8988T (cell line): ENCODE results near the gene SPDYE17.
"Not testable (repeated sequence)": the region's sequence is repeated elsewhere in the genome, so short reads cannot be mapped to it uniquely, and the experiment has no call there.

ENCODE experiments used
- DNase-seq: peaks from one replicate; pipeline ENCODE4 v3.0.0; 2011

The SPDYE17 gene

DNA sequence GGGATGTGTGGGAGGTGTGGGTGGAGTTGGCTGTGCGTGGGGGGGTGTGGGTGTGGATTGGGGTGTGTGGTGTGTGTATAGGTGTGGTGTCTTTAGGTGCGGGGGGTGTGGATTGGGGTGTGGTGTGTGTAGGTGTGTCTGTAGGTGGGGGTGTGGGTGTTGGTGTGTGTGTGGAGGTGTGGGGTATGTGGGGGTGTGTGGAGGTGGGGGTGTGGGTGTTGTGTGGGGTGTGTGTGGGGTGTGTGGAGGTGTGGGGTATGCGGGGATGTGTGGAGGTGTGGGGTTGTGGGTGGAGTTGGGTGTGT lies 33.9 kb downstream of the SPDYE17 start:
- no peak for DNase-seq

DNA sequence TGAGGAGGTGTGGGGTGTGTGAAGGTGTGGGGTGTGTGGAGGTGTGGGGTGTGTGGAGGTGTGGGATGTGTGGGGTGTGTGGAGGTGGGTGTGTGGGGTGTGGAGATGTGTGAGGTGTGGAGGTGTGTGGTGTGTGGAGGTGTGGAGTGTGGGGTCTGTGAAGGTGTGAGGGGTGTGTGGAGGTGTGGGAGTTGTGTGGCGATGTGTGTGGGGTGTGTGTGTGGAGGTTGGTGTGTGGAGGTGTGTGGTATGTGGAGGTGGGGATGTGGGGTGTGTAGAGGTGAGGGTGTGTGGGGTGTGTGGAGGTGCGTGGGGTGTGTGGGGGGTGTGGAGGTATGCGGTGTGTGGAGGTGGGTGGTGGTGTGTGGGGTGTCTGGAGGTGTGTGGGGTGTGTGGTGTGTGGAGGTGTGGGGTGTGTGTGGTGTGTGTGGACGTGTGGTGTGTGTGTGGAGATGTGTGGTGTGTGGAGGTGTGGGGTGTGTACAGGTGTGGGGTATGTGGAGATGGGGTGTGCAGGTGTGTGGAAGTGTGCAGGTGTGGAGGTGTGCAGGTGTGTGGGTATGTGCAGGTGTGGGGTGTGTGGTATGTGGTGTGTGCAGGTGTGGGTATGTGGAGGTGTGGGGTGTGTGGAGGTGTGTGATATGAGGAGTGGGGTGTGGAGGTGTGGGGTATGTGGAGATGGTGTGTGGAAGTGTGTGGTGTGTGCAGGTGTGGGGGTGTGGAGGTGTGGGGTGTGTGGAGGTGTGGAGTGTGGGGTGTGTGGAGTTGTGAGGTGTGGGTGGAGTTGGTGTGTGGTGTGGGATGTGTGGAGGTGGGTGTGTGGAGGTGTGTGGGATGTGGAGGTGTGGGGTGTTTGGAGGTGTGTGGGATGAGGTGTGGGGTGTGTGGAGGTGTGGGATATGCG lies 34.5 kb downstream of the SPDYE17 start:
- no peak for DNase-seq

DNA sequence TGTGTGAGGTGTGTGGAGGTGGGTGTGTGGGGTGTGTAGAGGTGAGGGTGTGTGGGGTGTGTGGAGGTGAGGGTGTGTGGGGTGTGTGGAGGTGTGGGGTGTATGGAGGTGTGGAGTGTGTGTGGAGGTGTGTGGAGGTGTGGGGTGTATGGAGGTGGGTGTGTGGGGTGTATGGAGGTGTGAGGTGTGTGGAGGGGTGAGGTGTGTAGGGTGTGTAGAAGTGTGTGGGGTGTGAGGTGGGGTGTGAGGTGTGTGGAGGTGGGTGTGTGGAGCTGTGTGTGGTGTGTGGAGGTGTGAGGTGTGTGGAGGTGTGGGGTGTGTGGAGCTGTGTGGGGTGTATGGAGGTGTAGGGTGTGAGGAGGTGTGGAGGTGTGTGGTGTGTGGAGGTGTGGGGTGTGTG lies 35.2 kb downstream of the SPDYE17 start:
- DNase-seq: not testable (repeated sequence)

DNA sequence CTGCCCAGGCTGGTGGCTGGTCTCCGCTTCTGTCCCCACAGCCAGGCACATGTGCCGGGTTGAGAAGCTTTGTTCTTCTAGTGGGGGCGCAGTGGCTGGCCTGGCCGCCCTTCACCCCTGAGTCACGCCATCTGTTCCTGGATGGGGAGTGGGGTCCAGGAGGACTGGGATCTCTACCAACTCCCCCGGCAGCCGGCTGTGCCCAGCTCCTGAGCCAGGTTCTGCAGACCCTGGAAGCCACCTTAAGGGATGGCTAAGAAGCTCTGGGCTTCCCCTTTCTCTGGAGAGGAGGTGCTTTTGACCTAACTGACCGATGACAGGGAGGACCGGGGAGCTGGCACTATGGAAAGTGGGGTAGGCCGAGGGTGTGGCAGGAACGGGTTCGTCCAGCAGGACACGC lies 37.9 kb downstream of the SPDYE17 start:
- not testable (repeated sequence) for DNase-seq

DNA sequence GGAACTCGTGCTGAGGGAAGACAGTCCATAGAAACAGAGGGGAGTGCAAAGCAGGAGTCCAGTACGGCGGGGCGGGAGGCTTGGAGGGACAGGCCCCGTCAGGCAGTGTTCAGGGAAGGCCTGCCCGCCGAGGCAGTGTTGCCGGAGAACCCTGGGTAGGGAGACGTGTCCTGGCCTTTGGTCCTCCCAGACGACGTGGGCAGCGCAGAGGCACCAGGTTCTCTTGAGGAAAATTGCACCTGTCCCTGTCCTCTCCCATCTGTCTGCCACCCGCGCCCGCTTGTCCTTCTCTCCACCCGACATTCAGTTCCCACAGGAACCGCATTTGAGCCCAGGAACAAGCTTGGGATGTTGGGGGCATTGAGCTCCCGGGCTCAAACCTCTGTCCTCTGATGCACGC lies 38.3 kb downstream of the SPDYE17 start:
- DNase-seq: not testable (repeated sequence)

DNA sequence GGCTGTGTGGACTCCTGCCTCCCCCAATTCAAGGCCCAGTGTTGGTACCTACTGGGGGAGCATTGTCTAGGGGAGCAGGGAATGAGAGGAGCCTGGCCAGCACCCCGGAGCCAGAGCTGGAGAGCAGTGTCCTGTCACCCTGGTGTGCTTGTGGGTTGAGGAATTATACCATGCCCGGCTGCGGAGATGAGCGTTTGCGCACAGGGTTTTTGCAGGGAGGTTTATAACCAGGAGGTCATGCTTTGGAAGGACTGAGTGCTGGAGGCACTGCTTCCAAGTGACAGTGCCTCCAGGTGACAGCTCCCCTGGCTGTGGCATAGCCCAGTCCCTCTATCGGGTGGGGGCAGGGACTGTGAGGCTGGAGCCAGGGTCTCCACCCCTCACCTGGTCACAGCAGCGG lies 39.3 kb downstream of the SPDYE17 start:
- not testable (repeated sequence) for DNase-seq

DNA sequence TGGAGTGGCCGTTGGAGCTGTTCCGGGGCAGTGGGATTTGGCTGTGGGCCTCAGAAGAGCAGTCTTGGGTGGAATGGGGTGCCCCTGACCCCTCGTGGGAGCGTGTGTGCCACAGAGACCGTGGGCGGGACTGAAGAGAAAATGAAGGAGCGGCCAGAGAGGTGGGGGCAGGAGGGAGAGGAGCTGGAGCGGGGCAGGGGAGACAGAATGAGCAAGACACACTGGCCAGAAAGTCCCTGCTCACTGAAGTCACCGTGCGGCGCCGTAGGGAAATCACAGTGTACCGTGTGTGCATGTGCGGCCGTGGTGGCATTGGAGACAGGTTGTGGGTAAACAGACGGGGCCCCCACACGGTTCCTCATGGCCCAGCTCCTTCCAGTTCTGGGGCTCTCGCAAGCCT lies 40.0 kb downstream of the SPDYE17 start:
- not testable (repeated sequence) for DNase-seq

DNA sequence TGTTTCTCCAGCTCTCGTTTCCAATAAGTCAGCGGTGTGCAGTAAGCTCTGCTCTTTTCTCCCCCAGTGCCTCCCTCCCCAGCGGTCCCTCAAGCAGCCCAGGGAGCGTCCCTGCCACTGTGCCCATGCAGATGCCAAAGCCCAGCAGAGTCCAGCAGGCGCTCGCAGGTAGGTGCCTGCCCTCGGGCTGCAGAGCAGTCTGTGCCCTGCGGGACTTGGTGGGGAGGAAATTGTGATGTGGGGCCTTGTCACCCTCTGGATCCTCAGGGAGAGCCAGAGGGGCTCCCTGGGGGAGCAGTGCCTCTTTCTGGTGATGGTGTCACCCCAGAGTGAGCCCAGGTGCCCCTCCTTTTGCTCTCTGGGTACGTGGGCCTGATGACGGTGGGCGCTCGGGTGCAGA lies 42.0 kb downstream of the SPDYE17 start:
- not testable (repeated sequence) for DNase-seq

DNA sequence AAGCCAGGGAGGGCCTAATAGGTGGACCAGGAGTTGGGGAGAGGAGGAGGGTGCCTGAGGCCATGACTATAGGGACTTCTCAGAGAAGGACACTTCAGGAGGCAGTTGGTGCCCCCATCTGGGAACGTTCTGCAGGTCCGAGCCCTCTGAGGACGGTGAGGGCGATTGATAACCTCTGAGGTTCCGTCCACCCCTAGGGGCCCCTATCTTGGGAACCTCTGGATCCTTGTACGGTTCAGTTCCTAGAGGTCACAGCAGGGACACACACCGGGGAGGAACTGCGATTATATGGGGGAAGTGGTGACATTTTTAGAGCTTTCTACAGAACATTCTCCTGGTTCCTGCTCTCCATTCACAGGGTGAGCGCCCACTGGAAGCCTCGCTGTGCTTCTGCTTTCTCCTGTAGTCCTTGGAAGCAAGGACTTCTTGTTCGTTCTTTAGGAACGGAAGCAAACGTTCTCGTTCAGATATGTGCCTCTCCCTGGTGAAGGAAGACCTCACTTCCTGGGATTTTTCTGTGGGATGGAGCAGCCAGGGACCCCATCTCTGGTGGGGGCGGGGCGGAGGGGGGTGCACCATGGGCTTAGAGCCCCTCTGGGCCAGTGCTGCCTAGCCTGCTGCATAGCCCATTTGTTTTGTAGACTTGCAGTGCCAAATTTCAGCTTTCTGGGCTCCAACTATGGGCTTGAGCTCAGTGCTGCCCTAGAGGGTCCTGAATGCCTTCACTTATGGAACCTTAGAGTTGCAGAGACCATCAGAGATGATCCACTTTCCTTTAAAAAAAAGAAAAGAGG lies 46.0 kb downstream of the SPDYE17 start:
- not testable (repeated sequence) for DNase-seq

DNA sequence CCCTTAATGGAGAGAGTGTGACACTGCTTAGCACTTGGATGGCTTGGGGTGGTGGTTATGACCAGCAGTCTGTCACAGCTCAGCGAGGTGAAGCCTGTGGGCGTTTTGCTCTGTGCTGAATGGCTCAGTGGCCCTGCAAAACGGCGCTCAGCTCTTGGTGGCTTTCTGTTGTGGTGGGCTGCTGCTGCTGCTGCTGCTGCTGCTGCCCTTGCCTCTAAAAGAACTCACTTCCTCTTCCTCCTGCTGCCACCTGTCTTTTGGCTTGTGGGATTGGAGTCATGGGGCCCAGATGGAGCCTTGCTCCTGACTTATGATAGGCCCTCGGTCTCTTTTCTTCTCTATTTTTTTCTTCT lies 47.4 kb downstream of the SPDYE17 start:
- DNase-seq: not testable (repeated sequence)

DNA sequence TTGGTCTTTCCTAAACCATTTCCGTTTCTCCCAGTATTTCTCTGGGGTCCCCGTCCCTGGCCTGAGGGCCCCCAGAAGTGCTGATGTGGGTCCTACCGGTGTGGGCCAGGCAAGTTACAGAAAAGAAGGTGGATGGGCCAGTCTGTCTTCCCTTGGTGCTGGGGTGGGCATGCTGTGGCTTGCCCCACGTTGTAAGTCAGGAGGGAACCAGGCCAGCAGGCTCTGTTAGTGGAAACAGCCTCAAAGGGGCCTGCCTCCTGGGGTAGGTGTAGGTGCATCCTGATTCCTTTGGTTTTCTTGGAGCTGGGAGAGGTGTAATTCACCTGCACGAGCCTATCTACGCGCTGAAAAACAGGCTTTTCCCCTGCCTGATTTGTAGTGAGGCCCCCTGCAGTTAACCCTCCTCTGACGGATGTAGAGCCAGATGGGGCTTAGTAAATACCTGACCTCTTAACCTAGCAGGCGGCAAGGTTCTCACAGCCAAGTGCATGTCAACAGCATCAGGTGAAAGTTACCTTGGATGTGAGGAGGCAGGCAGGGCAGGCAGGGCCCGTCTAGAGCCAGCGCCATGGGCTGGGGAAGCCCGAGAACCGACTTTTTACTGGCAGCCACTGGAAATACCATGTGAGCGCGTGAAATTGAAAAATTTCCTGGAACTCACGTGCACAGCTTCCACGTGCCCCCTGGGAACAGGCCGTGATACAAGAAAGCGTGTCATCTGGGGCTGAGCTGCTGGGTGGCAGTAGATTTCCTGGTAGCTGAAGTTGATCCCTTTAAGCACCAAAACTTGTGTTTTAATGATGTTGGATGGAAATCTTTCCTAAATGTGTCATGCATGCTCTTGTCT lies 48.0 kb downstream of the SPDYE17 start:
- not testable (repeated sequence) for DNase-seq

DNA sequence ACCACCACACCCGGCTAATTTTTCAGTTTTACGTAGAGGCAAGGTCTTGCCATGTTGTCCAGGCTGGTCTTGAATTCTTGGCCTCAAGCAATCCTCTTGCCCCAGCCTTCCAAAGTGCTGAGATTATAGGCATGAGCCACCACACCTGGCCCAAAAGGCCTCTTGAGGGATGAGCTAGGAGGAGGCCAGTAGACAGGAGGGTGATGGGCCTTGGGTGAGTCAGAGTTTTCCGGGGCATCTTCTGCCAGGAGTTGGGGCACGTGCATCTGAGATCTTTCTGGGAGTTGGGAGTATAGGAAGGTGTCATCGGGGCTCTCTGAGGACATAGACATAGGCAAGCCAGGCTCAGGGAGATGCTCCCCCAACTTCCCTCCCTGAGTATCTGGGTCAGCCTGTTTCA lies 48.8 kb downstream of the SPDYE17 start:
- DNase-seq: not testable (repeated sequence)

DNA sequence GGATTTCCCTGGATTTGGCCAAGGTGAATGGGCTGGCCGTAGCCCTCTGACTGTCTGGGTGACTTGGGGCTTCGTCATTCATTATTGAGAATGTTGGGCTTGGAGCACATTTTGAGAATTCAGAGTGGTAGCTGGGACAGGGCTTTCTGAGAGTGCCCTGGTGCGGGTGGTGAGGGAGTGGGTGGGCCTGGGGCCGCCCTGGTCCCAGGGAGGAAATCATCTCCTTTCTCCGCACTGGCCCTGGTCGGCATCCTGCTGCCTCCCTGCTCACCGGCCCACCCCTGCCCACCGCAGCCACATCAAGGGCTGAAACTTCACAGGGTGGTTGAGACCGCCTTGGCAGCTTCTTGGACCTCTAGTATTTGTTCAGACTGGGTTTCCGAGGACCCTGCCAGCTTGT lies 49.7 kb downstream of the SPDYE17 start:
- not testable (repeated sequence) for DNase-seq

DNA sequence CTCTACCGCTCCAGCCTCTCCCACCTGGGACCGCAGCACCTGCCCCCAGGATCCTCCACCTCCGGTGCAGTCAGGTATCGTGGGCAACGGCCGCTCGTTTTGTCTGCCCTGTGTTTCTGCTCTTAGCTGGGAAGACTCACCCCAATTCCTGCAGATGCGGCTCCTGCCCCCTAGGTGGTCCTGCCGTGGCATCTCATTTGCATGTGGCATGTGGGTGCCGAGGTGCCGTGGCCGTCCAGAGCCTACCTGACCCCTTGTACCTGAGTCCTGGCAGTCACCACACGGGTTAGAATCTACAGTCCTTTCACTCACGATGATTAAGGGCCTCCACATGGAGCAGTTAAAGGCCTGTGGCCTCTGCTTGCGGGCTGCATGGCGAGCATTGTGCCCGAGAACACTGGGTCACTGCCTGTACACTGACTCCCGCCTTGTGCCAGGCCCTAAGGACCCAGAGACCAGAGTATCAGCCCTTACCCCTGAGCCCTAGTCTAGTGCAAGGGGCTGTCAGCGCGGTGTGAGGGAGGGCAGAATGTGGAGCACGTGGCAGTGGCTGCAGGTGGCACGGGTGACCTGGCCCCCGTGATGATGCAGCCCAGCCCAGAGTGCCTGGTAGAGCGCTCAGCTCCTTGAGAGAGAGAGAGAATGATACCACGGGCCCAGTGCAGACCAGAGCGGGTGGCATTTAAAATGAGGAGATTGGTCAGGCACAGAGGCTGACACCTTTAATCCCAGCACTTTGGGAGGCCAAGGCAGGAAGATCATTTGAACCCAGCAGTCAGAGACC lies 50.8 kb downstream of the SPDYE17 start:
- not testable (repeated sequence) for DNase-seq

DNA sequence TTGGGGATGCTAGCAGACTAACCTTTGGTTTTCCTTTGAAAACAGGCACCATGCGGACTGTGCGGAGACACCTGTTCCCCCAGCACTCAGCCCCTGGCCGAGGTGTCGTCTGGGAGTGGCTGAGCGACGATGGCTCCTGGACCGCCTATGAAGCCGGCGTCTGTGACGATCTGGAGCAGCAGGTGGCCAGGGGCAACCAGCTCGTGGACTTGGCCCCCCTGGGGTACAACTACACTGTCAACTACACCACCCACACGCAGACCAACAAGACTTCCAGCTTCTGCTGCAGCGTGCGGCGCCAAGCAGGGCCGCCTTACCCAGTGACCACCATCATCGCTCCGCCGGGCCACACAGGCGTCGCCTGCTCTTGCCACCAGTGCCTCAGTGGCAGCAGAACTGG lies 51.6 kb downstream of the SPDYE17 start:
- DNase-seq: not testable (repeated sequence)

DNA sequence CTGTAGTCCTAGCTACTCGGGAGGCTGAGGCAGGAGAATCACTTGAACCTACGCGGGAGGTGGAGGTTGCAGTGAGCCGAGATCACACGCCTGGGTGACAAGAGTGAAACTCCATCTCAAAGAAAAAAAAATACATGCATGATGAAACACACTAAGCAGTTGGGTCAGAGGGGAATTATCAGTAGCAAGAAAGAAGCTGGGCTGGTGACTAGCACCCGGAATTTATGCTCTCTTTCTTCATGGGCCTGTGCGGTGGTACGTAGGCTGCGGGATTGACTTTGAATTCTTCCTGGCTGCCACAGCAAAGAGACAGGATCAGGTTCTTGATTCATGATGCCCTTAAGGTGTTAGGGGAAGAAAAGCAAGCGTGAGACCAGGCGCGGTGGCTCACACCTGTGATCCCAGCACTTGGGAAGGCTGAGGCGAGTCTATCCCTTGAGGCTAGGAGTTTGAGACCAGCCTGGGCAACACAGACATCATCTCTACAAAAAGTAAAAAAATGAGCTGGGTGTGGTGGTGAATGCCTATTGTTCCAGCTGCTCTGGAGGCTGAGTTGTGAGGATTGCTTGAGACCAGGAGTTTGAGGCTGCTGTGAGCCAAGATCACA lies 54.3 kb downstream of the SPDYE17 start:
- DNase-seq: not testable (repeated sequence)

DNA sequence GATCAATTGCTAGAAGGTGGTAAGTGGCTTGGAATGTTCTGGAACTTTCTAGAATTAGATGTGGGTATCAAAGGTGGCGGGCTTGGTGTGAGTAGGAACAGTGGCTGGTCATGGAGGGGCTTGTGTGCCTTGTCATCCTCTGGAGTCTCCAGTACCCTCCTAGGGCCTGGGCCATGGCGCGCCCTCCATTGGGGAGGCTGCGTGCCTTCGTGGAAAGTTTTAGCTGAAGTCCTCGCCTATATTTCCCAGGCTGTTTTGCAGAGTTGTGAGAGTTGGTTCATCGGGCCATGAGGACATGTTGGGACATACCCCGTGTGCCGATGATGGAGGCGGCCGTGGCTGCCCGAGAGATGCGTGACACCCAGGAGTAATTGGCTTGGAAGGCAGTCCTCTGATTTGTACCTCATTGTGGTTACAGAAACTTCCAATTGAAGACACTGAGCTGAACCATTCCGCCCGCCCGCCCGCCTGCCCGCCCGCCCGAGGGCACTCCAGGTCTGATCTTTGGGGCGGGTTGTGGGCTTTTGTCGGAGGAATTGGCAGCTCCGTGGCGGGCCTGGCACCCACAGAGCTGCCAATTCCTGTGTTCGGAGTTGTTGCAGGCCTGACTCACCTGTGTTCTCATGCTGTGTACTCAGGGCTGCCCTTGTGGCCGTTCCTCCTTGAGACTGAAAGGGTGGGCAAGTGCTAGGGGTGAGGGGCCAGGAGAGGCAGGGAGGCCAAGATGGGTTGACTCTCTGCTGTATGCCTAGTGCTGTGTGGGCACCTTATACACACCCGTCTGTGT lies 57.2 kb downstream of the SPDYE17 start:
- DNase-seq: not testable (repeated sequence)

DNA sequence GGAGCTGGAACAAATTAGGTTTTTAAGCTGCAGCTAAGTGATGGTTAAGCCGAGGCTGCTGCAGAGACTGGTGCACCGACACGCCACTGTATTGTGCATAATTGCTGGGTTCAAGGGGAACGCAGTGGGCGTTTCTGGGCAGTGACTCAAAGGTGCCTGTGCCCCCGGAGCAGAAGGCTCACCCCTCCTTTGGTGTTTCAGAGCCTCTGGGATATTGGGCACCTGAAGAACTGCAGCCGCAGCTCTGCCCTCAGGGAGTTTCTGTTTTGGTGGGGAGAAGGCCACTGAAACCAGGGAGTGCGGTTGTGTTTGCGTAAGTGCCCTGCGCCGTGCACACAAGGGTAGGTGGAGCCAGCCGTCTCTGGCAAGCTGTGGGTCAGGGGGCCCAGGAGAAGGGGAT lies 57.8 kb downstream of the SPDYE17 start:
- not testable (repeated sequence) for DNase-seq

DNA sequence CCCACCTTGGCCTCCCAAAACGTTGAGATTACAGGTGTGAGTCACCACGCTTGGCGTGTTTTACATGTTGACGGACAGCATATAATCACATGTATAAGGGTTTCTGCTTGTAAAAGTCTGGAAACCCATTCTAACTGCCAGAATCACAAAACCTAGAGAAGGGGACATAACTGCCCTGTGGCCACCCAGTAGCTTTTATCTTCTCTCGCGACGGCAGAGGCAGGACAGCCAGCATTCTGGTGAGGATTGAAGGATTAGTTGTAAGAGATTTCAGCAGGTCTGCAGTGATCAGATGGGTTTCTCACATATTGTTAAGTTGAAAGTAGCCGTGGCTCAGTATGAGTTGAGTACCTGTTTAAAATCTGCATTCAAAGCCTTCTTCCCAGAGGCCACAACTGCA lies 59.8 kb downstream of the SPDYE17 start:
- not testable (repeated sequence) for DNase-seq
